Stimulated activated CD8-positive, alpha-beta memory T cell treated with anti-CD3 and anti-CD28 coated beads, Interleukin-4, amount 100 ng/mL, for 1 hour (primary cell): ENCODE data around the gene VEPH1.

Experiments
- DNase-seq, 2 donors: peaks; one replicate each; pipeline ENCODE4 v3.0.0-alpha.2; 2020; ENCODE audit warnings: low read depth in 2 of 2, low spot score in 1 of 2

Gene VEPH1

GRCh38 chr3:157220883-157221282 is 282.3 kb downstream of the VEPH1 start:
- DNase-seq: no peak

- no peak for DNase-seq
These were observed 283.0 kb downstream of the VEPH1 start for GRCh38 chr3:157220211-157220610.

- DNase-seq: no peak
These were observed 284.0 kb downstream of the VEPH1 start for GRCh38 chr3:157219215-157219614.
